Measurements from ENCODE around the gene ATXN3L. TPM values are rescaled to one million over a fixed set of nuclear protein-coding genes. Genes with fewer than 3 reads are reported as not detected.
"Not testable (repeated sequence)": the region's sequence is repeated elsewhere in the genome, so short reads cannot be mapped to it uniquely, and the experiment has no call there.

Gene ATXN3L
- polyA plus RNA-seq, 1 donor, result not detected

GRCh38 chrX:13305108-13305507 lies 14.7 kb downstream of the ATXN3L start:
- no peak for DNase-seq

- DNase-seq, result no peak
Observed at GRCh38 chrX:13304052-13304451, 15.8 kb downstream of the ATXN3L start.

- not testable (repeated sequence) for DNase-seq
Observed at GRCh38 chrX:13303248-13303647, 16.6 kb downstream of the ATXN3L start.

DNA sequence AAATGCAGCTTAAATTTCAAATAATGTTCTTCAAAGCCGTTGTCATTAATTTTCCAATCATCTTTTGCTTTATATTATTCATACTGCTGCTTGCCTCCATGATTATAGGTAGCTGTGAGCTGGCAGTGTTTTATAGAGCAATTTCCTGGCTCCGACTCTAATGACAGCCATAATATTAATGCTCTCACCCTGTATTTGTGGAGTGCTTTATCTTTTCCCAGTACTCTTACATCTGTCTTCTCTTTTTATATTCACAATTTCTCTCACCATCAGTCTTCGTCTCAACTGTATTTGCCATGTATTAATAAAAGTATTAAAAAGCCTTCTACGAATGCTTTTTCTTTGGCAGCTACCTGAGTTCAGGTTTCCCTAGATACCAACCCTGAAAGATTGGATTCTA lies 21.0 kb downstream of the ATXN3L start:
- DNase-seq, result no peak

DNA sequence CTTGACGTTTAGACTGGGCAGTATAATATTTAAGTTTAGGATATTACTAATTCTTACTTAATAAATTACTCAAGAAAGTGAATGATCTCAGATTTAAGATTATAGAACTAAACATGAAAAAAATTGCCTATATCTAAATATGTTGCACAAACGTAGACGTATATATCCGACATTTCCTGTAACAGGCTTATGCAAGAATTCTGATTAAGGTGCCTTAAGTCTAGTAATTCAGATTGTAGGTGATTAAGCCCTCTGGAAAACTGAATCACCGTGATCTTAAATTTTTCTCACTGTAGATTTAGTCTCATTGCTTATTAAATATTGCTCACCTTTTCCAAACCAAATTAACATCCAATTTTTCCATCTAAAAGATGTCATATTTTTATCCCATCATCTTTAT lies 24.0 kb downstream of the ATXN3L start:
- DNase-seq, result no peak

- DNase-seq, result no peak
Observed at GRCh38 chrX:13293700-13294099, 26.2 kb downstream of the ATXN3L start.

DNA sequence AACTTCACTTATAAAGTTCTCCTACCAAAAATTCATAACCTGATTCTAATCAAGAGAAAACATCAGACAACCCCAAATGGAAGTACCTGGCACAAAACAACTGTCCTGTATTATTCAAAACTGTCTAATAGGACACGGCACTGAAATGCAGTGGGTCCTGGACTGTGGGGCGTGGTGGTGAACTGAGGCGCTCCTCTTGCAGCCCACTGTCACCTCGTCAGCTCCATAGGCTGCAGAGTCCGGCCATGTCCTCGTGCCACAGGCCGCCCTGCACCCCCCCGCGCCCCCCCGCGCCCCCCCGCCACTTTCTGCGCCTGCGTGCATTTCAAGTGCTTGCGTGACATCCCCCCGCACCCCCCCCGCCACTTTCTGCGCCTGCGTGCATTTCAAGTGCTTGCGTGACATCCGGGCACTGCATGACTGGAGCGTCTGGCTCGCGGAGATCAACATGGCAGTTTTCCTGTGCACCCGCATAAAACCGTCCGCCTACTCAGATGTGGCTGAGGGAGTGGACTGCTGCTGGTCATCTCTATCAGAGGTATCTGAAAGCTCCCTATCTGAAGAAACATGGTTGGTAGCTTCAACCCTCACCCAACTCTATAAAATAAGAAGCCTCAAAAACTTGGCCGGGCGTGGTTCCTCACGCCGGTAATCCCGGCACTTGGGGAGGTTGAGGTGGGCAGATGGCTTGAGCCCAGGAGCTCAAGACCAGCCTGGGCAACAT lies 28.8 kb downstream of the ATXN3L start:
- DNase-seq, result no peak

DNA sequence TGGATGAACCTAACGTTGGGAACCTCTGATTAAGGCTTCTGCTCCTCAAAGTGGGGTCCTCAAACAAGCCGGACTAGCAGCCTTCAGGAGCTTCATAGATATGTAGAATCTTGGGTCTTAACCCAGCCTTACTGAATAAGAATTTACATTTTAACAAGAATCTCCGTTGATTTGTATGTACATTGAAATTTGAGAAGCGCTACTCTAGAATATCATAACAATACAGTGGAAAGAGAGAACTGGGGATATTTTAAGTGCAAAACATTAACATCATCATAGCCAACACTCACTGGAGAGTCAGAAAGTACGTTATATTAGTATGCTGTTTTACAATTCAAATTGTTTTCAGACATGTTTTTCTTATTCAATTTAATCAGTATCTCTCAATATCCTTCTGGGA lies 31.2 kb downstream of the ATXN3L start:
- no peak for DNase-seq

GRCh38 chrX:13287816-13288215 lies 32.0 kb downstream of the ATXN3L start:
- DNase-seq, result no peak

DNA sequence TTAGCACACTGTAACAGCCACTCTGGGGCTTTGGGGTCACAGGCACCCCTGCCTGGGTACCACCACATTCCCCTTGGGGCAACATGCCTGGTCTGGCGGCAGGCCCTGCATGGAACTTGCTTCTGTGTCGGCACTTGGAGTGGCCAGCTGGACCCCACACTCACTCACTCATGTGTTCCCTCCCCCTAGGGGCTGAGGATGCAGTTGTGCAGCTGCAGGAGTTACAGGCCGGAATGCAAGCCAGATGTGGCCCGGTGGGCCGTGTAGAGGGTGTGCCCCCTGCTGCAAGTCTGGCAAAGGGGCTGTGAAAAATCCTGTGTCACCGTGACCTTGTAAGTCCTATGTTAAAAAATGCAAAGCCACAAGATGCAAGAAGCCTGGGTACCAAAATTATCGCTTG lies 34.2 kb downstream of the ATXN3L start:
- DNase-seq, result no peak

DNA sequence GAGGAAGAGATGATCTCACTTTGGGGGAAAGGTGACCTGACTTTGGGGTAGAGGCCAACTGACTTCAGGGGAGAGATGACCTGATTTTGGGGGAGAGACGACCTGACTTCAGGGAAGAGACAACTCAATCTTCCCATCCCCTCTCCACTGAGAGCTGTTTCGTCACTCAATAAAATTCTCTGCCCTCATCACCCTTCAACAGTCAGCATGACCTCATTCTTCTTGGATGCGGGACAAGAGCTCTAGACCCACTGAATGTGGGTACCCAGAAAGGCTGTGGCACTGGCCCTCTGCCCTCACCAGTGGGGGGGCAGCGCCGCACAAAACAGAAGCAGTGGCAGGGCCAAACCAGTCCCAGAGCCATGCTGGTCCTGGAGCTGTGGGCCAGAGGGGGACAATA lies 34.6 kb downstream of the ATXN3L start:
- no peak for DNase-seq

DNA sequence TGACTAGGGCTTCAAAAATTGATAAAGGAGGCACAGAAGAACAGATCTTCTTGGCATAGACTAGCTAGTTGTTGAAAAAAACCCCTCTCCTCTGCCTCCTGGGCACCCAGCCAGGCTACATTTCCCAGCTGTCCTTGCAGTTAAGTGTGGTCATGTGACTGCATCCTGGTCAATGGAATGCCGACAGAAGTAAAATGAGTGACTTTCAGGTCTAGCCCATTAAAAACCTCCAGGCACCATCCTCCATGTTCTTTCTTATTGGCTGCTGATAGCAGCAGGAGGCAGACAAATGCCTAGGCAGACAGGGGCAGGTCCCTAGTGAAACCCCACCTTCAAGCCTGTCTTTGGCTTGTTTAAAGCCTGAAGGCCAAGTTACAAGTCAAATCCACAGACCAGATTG lies 35.3 kb downstream of the ATXN3L start:
- DNase-seq, result no peak

DNA sequence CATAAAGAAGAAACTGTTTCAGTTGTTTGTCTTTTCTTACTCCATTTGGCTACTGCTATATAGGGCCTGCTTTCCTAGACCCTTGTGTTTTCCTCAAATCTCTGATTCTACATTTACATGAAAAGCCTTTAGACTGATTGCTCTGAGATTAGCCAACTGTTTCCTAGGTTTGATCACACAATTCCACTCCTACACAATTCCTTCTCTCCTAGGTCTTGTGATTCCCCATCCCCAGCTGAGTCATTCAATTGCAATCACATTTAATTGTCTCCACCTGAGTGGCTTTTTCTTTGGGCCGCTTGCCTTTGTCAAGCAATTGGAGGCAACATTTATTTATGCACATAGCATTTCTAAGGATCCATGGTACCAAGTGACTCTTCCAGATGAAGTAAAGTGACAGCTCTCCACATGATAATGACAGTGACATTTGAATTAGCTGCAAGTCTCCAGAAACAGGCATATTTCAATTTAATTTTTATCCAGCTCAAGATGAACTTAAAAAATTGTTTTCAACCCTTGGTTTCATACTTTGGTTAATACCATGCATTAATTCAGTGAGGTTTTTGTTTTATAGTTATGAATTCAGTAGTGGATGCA lies 35.8 kb downstream of the ATXN3L start:
- no peak for DNase-seq

DNA sequence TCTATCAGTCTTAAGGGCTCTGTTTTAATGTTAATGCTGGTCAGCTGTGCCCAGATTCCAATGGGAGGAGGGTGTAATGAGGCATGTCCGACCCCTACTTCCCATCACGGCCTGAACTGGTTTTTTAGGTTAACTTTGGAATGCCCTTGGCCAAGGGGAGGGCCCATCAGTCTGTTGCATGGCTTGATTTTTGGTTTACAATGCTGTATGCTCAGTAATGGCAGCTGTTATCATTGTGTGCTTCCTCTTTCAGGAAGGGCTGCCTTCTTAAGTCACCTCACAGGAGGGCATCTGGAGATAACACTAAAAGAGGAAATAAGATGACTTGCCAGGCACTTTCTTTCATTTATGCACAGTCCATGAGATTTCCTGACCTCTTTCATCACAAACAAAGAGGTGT lies 36.3 kb downstream of the ATXN3L start:
- no peak for DNase-seq

DNA sequence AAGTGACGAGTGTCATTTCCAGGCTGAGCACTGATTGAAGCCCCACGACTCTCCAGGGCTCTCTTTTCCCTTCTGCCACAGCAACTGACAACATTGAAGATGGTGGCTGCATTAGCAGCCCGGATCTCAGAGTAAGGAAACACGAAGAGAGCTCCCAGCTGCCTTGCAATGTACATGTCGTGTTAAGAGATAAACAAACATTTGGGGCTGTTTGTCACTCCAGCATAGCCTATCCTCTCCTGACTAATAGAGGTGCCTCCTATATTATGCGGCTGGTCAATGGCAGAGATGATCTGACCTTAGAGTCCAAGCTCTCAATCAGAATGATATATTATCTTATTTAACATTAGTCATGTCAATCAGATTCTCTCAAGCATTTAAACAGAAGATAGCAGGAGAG lies 38.6 kb downstream of the ATXN3L start:
- no peak for DNase-seq

DNA sequence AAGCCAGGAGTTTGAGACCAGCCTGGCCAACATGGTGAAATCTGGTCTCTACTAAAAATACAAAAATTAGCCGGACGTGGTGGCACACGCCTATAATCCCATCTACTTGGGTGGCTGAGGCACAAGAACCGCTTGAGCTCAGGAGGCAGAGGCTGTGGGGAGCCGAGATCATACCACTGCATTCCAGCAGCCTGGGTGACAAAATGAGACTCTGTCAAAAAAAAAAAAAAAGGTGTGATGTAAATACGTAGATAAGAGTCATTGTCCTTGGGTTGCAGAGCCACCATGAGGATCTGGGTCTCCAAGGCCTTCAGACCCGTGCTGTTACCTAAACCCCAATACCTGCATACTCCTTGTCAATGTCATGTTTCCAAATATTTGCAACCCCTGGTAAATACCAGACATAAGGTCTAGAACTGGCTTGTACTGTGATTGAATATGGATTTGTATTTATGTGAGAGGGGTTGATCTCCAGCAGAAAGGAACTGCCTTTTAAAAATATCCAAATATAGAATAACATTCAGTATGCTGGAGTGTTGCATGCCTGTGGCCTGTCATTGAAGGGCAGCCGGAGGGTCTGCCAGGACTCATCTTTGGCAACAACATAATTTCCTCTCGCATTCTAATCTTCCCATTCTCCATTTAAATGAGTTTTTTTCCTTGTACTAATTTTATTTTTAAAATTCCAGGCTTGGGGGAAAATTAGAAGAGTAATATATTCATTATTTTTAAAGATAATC lies 40.4 kb downstream of the ATXN3L start:
- DNase-seq, result no peak

- no peak for DNase-seq
Observed at GRCh38 chrX:13277539-13277938, 42.3 kb downstream of the ATXN3L start.

- DNase-seq, result no peak
Observed at GRCh38 chrX:13276991-13277390, 42.9 kb downstream of the ATXN3L start.

DNA sequence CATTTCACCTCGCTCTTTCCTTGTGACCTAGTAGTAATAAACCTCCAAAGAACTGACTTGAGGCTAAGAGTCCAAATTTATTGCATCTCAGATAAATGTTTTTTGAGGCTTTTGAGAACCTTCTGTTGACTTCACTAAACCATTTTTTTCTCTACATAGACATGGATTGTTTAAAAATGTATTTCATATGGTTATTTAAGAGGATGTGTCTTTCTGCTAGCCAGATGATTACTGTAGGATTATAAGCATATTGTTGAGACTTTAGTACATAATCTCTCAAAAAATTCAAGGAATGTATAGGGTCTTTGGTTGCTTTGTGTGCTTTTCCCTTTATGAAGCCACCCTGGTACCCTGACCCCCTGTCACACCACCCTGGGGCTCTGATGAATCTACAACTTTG lies 44.8 kb downstream of the ATXN3L start:
- no peak for DNase-seq

DNA sequence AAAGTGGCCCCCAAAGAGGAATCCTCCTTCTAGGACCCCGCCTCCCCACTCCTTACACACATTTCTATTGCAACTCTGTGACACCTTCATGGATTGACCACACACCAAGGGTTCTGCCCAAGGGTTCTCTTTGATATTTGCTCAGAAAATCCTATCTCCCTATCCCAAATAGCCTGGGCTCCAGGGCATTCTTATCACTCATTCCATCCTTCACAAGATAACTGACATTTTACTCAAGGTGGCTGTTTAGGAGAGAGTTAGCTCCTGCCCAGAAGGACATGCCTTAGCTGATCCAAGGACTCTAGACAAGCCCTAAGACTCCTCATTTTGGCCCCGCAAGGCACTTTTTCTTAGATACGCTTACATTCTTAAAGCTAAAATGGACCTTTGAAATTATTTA lies 47.4 kb downstream of the ATXN3L start:
- DNase-seq, result no peak

DNA sequence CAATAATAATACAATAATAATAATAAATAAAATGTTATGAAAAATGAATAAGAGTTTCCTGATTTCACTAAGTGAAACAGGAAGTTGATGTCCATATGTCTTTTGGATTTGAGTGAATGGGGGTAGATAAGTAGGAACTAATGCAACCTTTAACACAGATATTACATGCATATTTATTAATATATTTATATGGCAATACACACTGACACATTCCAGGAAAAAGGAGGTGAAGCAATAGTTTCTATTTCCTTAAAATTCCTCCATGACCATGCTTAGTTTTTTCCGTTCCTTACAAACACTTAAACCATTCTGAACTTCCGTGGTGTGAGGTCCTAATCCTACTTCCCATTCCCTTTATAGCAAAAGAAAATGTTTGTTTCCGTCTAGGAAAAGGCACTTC lies 48.3 kb downstream of the ATXN3L start:
- no peak for DNase-seq

DNA sequence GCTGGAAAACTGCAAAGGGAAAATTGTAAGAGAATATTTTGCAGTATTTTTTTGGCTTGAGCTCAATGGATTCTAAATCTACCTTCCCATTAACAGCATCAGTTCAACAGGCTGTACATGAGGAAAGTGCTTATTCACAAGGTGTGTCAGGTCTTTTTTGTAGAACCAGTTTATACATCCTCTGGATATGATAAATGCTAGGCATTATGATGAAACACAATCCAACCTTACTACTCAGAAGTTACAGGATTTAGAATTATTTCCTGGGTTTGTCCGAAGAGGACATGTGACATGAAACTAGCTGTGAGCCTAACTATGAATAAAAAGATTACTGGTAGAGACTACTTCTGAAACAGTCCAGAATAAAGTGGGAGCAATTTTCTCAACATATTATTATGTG lies 49.5 kb downstream of the ATXN3L start:
- DNase-seq, result no peak

DNA sequence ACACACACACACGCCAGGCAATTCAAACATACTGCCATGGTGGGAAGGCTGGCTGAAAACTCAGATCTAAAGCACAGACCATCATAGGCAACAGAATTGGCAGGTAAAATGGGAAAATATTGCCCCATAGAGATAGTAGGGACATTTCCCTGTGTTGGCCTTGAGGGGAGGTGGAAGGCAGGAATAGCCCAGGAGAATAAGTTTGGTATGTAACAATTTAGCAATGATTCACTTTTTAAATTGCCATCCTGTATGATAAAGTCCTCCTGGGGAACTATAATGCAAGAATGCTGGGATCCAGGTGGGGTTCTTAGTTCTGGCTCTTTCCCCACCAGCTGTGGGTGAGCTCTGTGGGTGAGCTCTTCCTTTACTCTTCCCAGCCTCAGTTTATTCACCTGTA lies 51.0 kb downstream of the ATXN3L start:
- no peak for DNase-seq
